ENCODE measurements around the gene ZNG1C.
"Not testable (repeated sequence)": the region's sequence is repeated elsewhere in the genome, so short reads cannot be mapped to it uniquely, and the experiment has no call there.

ZNG1C gene

DNA sequence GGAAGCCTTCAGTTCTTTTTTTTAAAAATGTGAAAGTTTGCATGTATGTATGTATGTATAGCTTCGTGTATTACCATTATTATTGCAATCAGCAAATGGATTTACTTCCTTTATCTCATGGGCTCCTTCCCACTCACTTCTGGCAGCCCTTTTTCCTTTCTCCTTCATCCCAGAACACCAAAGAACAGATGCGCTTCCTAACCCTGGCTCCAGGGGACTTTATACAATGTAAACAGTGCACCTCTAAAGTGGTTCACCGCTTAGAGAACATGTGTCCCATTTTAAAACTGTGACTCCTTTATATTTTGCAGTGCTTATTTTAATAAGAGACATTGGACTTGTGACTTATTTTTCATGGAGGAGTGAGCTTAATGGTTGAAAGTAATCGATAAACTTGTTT is 101.5 kb downstream of the ZNG1C start:
- not testable (repeated sequence) for DNase-seq (ENCODE audit: low read depth)

DNA sequence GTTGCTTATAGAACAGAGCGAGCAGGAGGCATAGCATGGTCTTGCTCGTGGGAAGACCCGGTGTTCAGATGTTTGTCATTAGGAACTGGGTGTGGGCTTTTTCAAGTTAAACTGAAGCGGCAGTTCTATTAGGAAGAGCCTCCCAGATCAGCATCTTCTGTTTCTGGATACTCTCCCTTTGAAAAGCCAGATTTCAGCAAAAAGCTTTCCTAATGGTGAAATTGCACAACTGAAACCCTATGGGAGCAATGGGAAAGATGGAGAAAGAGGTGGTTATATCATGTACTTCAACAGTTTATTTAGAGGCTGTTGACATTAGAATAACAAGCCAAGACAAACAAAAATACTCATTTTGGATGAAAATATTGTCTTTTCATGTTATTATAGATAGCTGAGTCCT is 102.2 kb downstream of the ZNG1C start:
- not testable (repeated sequence) for DNase-seq (ENCODE audit: low read depth)
